ENCODE data around the gene MUSTN1. TPM values are rescaled to one million over a fixed set of nuclear protein-coding genes. Genes with fewer than 3 reads are reported as not detected.
A peak's percentile ranks its signal among the peaks of the same experiment; 100 is the strongest.

The MUSTN1 gene
- total and polyA plus RNA-seq, 2 of the 13 experiments (the other 11 are each of a cell fraction or from before 2014, with no cell fraction given) = 0.84 to 1.4 TPM

- TF ChIP-seq POLR2AphosphoS2 (IDR thresholded peaks at IDR 0.05; ENCODE audit: low read depth, low read length) (no peak), ZNF256 (CRISPR knock-in tag; conservative IDR thresholded peaks at IDR 0.05) (no peak), HMG20A (CRISPR knock-in tag; IDR thresholded peaks at IDR 0.05; ENCODE audit: borderline replicate concordance) (no peak), ZNF317 (CRISPR knock-in tag; IDR thresholded peaks at IDR 0.05) (no peak), ATM (IDR thresholded peaks at IDR 0.05; ENCODE audit: borderline replicate concordance) (no peak), NCOR1 (IDR thresholded peaks at IDR 0.05; ENCODE audit: borderline replicate concordance, low read length) (no peak)
Observed at GRCh38 chr3:52874160-52874701, 39.4 kb upstream of the MUSTN1 start (continued).

GRCh38 chr3:52873433-52874159 lies 38.8 kb upstream of the MUSTN1 start:
- no peak overlapping the region for H3K4me3 ChIP-seq (replicated peaks in 1 of 3; ENCODE audit: insufficient read depth in 1 of 3, low read depth in 2 of 3, low read length in 3 of 3)
- H2AFZ ChIP-seq (ENCODE audit: low read length) = no peak overlapping the region
- H3K36me3 ChIP-seq (replicated peaks in 1 of 2; ENCODE audit: control insufficient read depth in 1 of 2, insufficient read depth in 2 of 2, low read length in 2 of 2) = no peaks in the 10 kb centered on the region
- in situ Hi-C loops (cut with HindIII; ENCODE audit: extremely low pct_ligation_motif_present, low pct_unique_long_range_greater_than_20kb) (no loop called here), intact Hi-C loops (cut with micrococcal nuclease; ENCODE audit: unreplicated experiment) (no loop called here)
- no peak for FAIRE-seq
- no peaks in the 10 kb centered on the region for H3K9me3 ChIP-seq (ENCODE audit: low read length)
- H4K20me1 ChIP-seq (ENCODE audit: insufficient read depth, low read length) = no peaks in the 10 kb centered on the region
- no peak overlapping the region for H3K4me2 ChIP-seq (ENCODE audit: low read depth, low read length)
- H3K4me1 ChIP-seq (ENCODE audit: insufficient read depth, low read length) = peaks cover 36% of the 10 kb centered on the region
- H3K9ac ChIP-seq (ENCODE audit: insufficient read depth, low read depth, low read length) = no peak overlapping the region
- WGBS (ENCODE audit: low lambda C conversion rate) = 95% methylated on average over 8 of the region's 8 CpGs
- no peaks in the 10 kb centered on the region for H3K79me2 ChIP-seq (ENCODE audit: insufficient read depth, low read length)
- TF ChIP-seq IRF1 (CRISPR knock-in tag; IDR thresholded peaks at IDR 0.05; ENCODE audit: low read depth) (no peak), NFE2L2 (IDR thresholded peaks at IDR 0.05; ENCODE audit: low read length) (peak; percentile 41; the same call in 1 of the 2 replicates)
- H3K27me3 ChIP-seq (ENCODE audit: control insufficient read depth in 1 of 2, insufficient read depth in 2 of 2, low read length in 2 of 2) = no peaks in the 10 kb centered on the region
- no TSS peak for BruUV-seq (replicated peaks)
- ChIA-PET POLR2A (no interaction called here), CTCF (ENCODE audit: low intra/inter-chr PET ratio, low total read pairs) (no interaction called here)
- ATAC-seq = no peak
- no peak overlapping the region for H3K27ac ChIP-seq (ENCODE audit: extremely low read length, insufficient read depth, low read length)
- DNase-seq (ENCODE audit: low spot score) = no peak
